ENCODE data around the gene ZMYND8.

GRCh38 chr20:47349365-47350180 is 6.9 kb downstream of the ZMYND8 start:
- TF ChIP-seq, protein P1, sequence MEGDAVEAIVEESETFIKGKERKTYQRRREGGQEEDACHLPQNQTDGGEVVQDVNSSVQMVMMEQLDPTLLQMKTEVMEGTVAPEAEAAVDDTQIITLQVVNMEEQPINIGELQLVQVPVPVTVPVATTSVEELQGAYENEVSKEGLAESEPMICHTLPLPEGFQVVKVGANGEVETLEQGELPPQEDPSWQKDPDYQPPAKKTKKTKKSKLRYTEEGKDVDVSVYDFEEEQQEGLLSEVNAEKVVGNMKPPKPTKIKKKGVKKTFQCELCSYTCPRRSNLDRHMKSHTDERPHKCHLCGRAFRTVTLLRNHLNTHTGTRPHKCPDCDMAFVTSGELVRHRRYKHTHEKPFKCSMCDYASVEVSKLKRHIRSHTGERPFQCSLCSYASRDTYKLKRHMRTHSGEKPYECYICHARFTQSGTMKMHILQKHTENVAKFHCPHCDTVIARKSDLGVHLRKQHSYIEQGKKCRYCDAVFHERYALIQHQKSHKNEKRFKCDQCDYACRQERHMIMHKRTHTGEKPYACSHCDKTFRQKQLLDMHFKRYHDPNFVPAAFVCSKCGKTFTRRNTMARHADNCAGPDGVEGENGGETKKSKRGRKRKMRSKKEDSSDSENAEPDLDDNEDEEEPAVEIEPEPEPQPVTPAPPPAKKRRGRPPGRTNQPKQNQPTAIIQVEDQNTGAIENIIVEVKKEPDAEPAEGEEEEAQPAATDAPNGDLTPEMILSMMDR (conservative IDR thresholded peaks at IDR 0.05): no peak
- no peak for TF ChIP-seq EZH2 (IDR thresholded peaks at IDR 0.05; ENCODE audit: low read depth)
